Thyroid gland (tissue), 4 donors: ENCODE data around the gene HS6ST1. TPM values are rescaled to one million over a fixed set of nuclear protein-coding genes. Genes with fewer than 3 reads are reported as not detected.

ENCODE experiments used
- DNase-seq, 2 donors: peaks; one replicate each; pipeline ENCODE4 v3.0.0-alpha.2; 2019
- H3K27ac ChIP-seq, 3 donors: fragments of 200-600 bp; sonication (generic); 1 replicate in 2 of 3; 2 replicates in 1 of 3; pipeline ENCODE4 v1.5.1; 2016 to 2019; ENCODE audit warnings: mild to moderate bottlenecking in 1 of 3, moderate library complexity in 1 of 3
- H3K27me3 ChIP-seq: fragments of 200-600 bp; sonication (generic); one replicate; pipeline ENCODE4 v1.5.1; 2019
- H3K36me3 ChIP-seq, 2 donors: fragments of 200-600 bp; sonication (generic); one replicate each; pipeline ENCODE4 v1.5.1; 2016 to 2019
- H3K4me1 ChIP-seq, 2 donors: fragments of 200-600 bp; sonication (generic); one replicate each; pipeline ENCODE4 v1.5.1; 2017 to 2019
- H3K4me3 ChIP-seq, 3 donors: fragments of 200-600 bp; sonication (generic); replicated peaks in 1 of 3; 1 replicate in 2 of 3; 2 replicates in 1 of 3; pipeline ENCODE4 v1.5.1; 2016; ENCODE audit warnings: mild to moderate bottlenecking in 1 of 3
- H3K9me3 ChIP-seq: fragments of 200-600 bp; sonication (generic); one replicate; pipeline ENCODE4 v1.5.1; 2017
- CTCF ChIP-seq, 6 experiments: fragments of 200-600 bp in 3 of 6; fragments of 450-650 bp in 3 of 6; sonication (generic) in 3 of 6; IDR thresholded peaks; one replicate each; pipeline ENCODE4 v1.5.1; 2016 to 2019; ENCODE audit warnings: antibody characterized with exemption in 6 of 6, mild to moderate bottlenecking in 2 of 6, inconsistent platforms in 1 of 6, moderate library complexity in 1 of 6
- POLR2A ChIP-seq, 2 donors: fragments of 450-650 bp; IDR thresholded peaks; one replicate each; pipeline ENCODE4 v1.6.1; 2017; ENCODE audit warnings: antibody characterized with exemption in 2 of 2, mild to moderate bottlenecking in 2 of 2, moderate library complexity in 1 of 2
- WGBS, 2 donors: methylation state at CpG; one replicate each; pipeline ENCODE4 v1.1.5; 2017; 5-methylcytosine and 5-hydroxymethylcytosine counted together
- intact Hi-C: fragments of 100-400 bp; cut with DNase I; formaldehyde crosslinking; loops from one replicate; pipeline ENCODE4 v1.15.1; 2023
- total RNA-seq, 4 donors: library from RNA; depleted of rRNA; stranded (reverse); fragments of >200 nt; gene quantifications; one replicate each; pipeline ENCODE4 v1.2.3, GENCODE V29; 2016

Gene HS6ST1
- total RNA-seq, 4 donors from 2014 or later: 27.1 to 35.6 (median 32.5) TPM

- WGBS, 2 donors: 85 to 87% methylated on average over 6 of the region's 6 CpGs
Measured at GRCh38 chr2:128354726-128355470, 36.2 kb upstream of the HS6ST1 start.

GRCh38 chr2:128354161-128354560, 35.5 kb upstream of the HS6ST1 start:
- 79 to 87% methylated on average over 3 to 5 of the region's 5 CpGs for WGBS, 2 donors
- Histone ChIP-seq H3K27ac (no peak overlapping the region), H3K4me3 (no peak overlapping the region), H3K36me3 (no peaks in the 10 kb centered on the region), H3K9me3 (no peaks in the 10 kb centered on the region), H3K4me1 (peaks cover 0 to 2% of the 10 kb centered on the region in 2 donors), H3K27me3 (no peaks in the 10 kb centered on the region)
- TF ChIP-seq POLR2A (IDR thresholded peaks at IDR 0.05) (no peak), CTCF (IDR thresholded peaks at IDR 0.05) (no peak)
- no peak for DNase-seq
- intact Hi-C loops: no loop called here

More at GRCh38 chr2:128354726-128355470, 36.2 kb upstream of the HS6ST1 start:
- Histone ChIP-seq H3K27ac (no peak overlapping the region), H3K36me3 (no peaks in the 10 kb centered on the region), H3K27me3 (no peaks in the 10 kb centered on the region), H3K9me3 (no peaks in the 10 kb centered on the region), H3K4me3 (no peak overlapping the region), H3K4me1 (no peaks in the 10 kb centered on the region)
- intact Hi-C loops: no loop called here
- TF ChIP-seq POLR2A (IDR thresholded peaks at IDR 0.05) (no peak), CTCF (IDR thresholded peaks at IDR 0.05) (no peak)
- no peak for DNase-seq

DNA sequence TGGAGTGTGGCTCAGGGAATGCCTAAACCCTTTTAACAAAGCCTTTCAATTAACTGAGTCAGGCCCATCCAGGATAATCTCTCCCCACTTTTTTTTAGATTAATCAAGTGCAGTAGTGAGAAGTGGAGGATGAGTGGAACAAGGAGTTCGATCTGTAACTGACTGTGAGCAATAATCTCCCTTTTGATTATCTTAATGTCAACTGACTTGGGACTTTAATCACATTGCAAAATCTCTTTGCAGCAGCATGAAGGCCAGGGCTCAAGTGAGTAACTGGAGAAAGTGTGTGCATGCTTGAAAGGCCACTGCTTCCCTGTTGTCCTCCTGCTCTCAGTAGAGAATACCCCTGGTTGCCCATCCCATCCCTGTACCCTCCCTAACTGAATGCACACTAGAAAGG, 32.1 kb upstream of the HS6ST1 start:
- H3K4me1 ChIP-seq: peaks cover 21 to 30% of the 10 kb centered on the region in 2 donors
- H3K36me3 ChIP-seq: no peaks in the 10 kb centered on the region
- no peak for DNase-seq

GRCh38 chr2:128348701-128349100, 30.0 kb upstream of the HS6ST1 start:
- no peak for TF ChIP-seq POLR2A (IDR thresholded peaks at IDR 0.05)
- TF ChIP-seq CTCF (IDR thresholded peaks at IDR 0.05): no peak
- H3K4me1 ChIP-seq: peaks cover 21 to 30% of the 10 kb centered on the region in 2 donors
- peak overlapping the region; percentile 56 to 77 (median 58) for H3K27ac ChIP-seq
- no peak overlapping the region for H3K4me3 ChIP-seq
- intact Hi-C loops: no loop called here
- no peak for DNase-seq
- no peaks in the 10 kb centered on the region for H3K36me3 ChIP-seq
- WGBS, 2 donors: 69 to 71% methylated on average over 5 of the region's 5 CpGs
- H3K9me3 ChIP-seq: no peaks in the 10 kb centered on the region
- no peaks in the 10 kb centered on the region for H3K27me3 ChIP-seq

More for the DNA sequence above, 32.1 kb upstream of the HS6ST1 start:
- no peaks in the 10 kb centered on the region for H3K27me3 ChIP-seq
- no peak overlapping the region for H3K4me3 ChIP-seq
- TF ChIP-seq POLR2A (IDR thresholded peaks at IDR 0.05): no peak
- no peak for TF ChIP-seq CTCF (IDR thresholded peaks at IDR 0.05)
- no peak overlapping the region for H3K27ac ChIP-seq
- 70 to 89% methylated on average over 1 of the region's 1 CpG for WGBS, 2 donors
- H3K9me3 ChIP-seq: no peaks in the 10 kb centered on the region
- intact Hi-C loops: no loop called here
